A673 (cell line): ENCODE data around the gene ZNRF2. TPM values are rescaled to one million over a fixed set of nuclear protein-coding genes. Genes with fewer than 3 reads are reported as not detected.

ENCODE experiments used
- Bru-seq: library from RNA; stranded (reverse); fragments of 400-500 nt; gene quantifications from one replicate; lab custom pipeline; 2021; lab: Mats Ljungman, UMichigan
- BruChase-seq, 2 experiments: library from RNA; stranded (reverse); fragments of 400-500 nt; gene quantifications; one replicate each; lab custom pipeline; 2021; lab: Mats Ljungman, UMichigan
- BruUV-seq: library from RNA; stranded (reverse); fragments of 400-500 nt; replicated peaks from 2 replicates; lab custom pipeline; 2021; lab: Mats Ljungman, UMichigan
- CTCF ChIA-PET: fragments of 300-600 bp; sonication (Branson Sonifier 250); formaldehyde crosslinking; loops from one replicate; lab custom pipeline; 2022; ENCODE audit warnings: antibody characterized with exemption; lab: Charles Lee
- POLR2A ChIA-PET: fragments of 300-600 bp; sonication (Branson Sonifier 250); formaldehyde crosslinking; loops from one replicate; lab custom pipeline; 2022; ENCODE audit warnings: antibody characterized with exemption; ENCODE audit not compliant: low non-redundant PET; lab: Charles Lee
- DNase-seq: peaks from one replicate; pipeline ENCODE4 v3.0.0-alpha.2; 2015; ENCODE audit warnings: low spot score
- H3K27ac ChIP-seq: fragments of 200-600 bp; sonication (generic); 2 replicates; pipeline ENCODE4 v1.5.1; 2016; ENCODE audit warnings: mixed run types, low read depth, mild to moderate bottlenecking, mixed read lengths, antibody characterized with exemption, low read length; ENCODE audit not compliant: poor library complexity, severe bottlenecking
- H3K27me3 ChIP-seq: fragments of 200-600 bp; sonication (generic); replicated peaks from 2 replicates; pipeline ENCODE4 v1.6.1; 2017; ENCODE audit warnings: mixed run types, low read depth, mild to moderate bottlenecking, mixed read lengths, antibody characterized with exemption, low read length; ENCODE audit not compliant: insufficient read depth, poor library complexity
- H3K36me3 ChIP-seq: fragments of 200-600 bp; sonication (generic); 2 replicates; pipeline ENCODE4 v1.6.1; 2016; ENCODE audit warnings: mixed run types, mild to moderate bottlenecking, mixed read lengths, antibody characterized with exemption, low read length; ENCODE audit not compliant: insufficient read depth, poor library complexity, severe bottlenecking
- H3K4me1 ChIP-seq: fragments of 200-600 bp; sonication (generic); 2 replicates; pipeline ENCODE4 v1.6.1; 2017; ENCODE audit warnings: mixed run types, mild to moderate bottlenecking, mixed read lengths, antibody characterized with exemption, low read length; ENCODE audit not compliant: insufficient read depth, poor library complexity, severe bottlenecking
- H3K4me3 ChIP-seq: fragments of 200-600 bp; sonication (generic); 2 replicates; pipeline ENCODE4 v1.5.1; 2016; ENCODE audit warnings: low read depth, mixed run types, mild to moderate bottlenecking, mixed read lengths, low read length; ENCODE audit not compliant: poor library complexity, severe bottlenecking
- H3K9me3 ChIP-seq: fragments of 200-600 bp; sonication (generic); 2 replicates; pipeline ENCODE4 v1.6.1; 2016; ENCODE audit warnings: mixed run types, low read depth, mild to moderate bottlenecking, mixed read lengths, antibody characterized with exemption, low read length; ENCODE audit not compliant: poor library complexity, severe bottlenecking
- CTCF ChIP-seq: fragments of 300-800, 200-600 bp; sonication (generic); conservative IDR thresholded peaks from 2 replicates; pipeline ENCODE4 v1.5.1; 2017; ENCODE audit warnings: low read depth, mild to moderate bottlenecking, antibody characterized with exemption, low read length, moderate library complexity, mixed read lengths
- EZH2 ChIP-seq: fragments of 200-600 bp; sonication (generic); IDR thresholded peaks from 2 replicates; pipeline ENCODE4 v1.6.1; 2017; ENCODE audit warnings: borderline replicate concordance, low read depth, mild to moderate bottlenecking, mixed read lengths, antibody characterized with exemption, low read length; ENCODE audit not compliant: poor library complexity, severe bottlenecking
- intact Hi-C: fragments of 100-400 bp; cut with micrococcal nuclease; formaldehyde crosslinking; loops from one replicate; pipeline ENCODE4 v1.10.0; 2022; ENCODE audit not compliant: unreplicated experiment
- long read RNA-seq: library from polyadenylated mRNA; stranded (forward); transcript quantifications from one replicate; pipeline ENCODE4 v2.0.0, GENCODE V29; 2022
- total RNA-seq: library from RNA; stranded (reverse); gene quantifications from 2 replicates; pipeline ENCODE4 v1.2.3, GENCODE V29; 2021

Gene ZNRF2
- total RNA-seq (7.9 and 8.1 TPM in 2 replicates), Bru-seq, nascent RNA (percentile 79 among the genes with signal in this experiment), BruChase-seq, experiment 1, labeled RNA remaining after a 2-hour chase (percentile 70 among the genes with signal in this experiment), BruChase-seq, experiment 2, labeled RNA remaining after a 6-hour chase (percentile 55 among the genes with signal in this experiment)
- long read RNA-seq, transcript ZNRF2-201 (5 exons, 3,460 nt) = major isoform, 27 of 30 reads
- long read RNA-seq, partial matches to known transcripts = 0 of 30 reads
- long read RNA-seq, other reads (novel, unspliced or antisense) = 3 of 30 reads

- CTCF ChIA-PET = no interaction called here
- DNase-seq = peak; percentile 98
- no peaks in the 10 kb centered on the region for H3K36me3 ChIP-seq
- intact Hi-C loops = loop anchor here (5.0 kb wide), 1 partner anchor 63 kb away; no protein-coding TSS in a partner anchor
- H3K27me3 ChIP-seq = no peaks in the 10 kb centered on the region
- no peaks in the 10 kb centered on the region for H3K9me3 ChIP-seq
- BruUV-seq = no TSS peak
- POLR2A ChIA-PET = no interaction called here
- TF ChIP-seq EZH2 = no peak
- peak; percentile 52 for TF ChIP-seq CTCF
- H3K4me3 ChIP-seq = peak within 1 kb of the TSS; percentile 90
- H3K27ac ChIP-seq = peak within 1 kb of the TSS; percentile 86
- no peaks in the 10 kb centered on the region for H3K4me1 ChIP-seq
Observed at GRCh38 chr7:30284298-30285066, at the start of gene ZNRF2. Gene ZNRF2, plus strand, starts transcription at chr7:30284597. Its CDS starts 761 bp downstream, at chr7:30285358.

- ChIA-PET POLR2A (no interaction called here), CTCF (no interaction called here)
- no peaks in the 10 kb centered on the region for H3K9me3 ChIP-seq
- no peak for TF ChIP-seq EZH2
- TF ChIP-seq CTCF = no peak
- intact Hi-C loops = no loop called here
- no peak for DNase-seq
- no peak overlapping the region for H3K27ac ChIP-seq
- no peaks in the 10 kb centered on the region for H3K36me3 ChIP-seq
- BruUV-seq = no TSS peak
- H3K4me3 ChIP-seq = no peak overlapping the region
- no peaks in the 10 kb centered on the region for H3K27me3 ChIP-seq
- H3K4me1 ChIP-seq = no peaks in the 10 kb centered on the region
Observed at GRCh38 chr7:30237271-30237695, 47.1 kb upstream of the ZNRF2 start.

GRCh38 chr7:30238721-30239441, 45.5 kb upstream of the ZNRF2 start:
- H3K27ac ChIP-seq = no peak overlapping the region
- no peaks in the 10 kb centered on the region for H3K36me3 ChIP-seq
- DNase-seq = peak; percentile 65
- H3K4me1 ChIP-seq = no peaks in the 10 kb centered on the region
- H3K4me3 ChIP-seq = no peak overlapping the region
- intact Hi-C loops = no loop called here
- BruUV-seq = no TSS peak
- H3K27me3 ChIP-seq = no peaks in the 10 kb centered on the region
- TF ChIP-seq EZH2 (no peak), CTCF (no peak)
- ChIA-PET POLR2A (no interaction called here), CTCF (no interaction called here)
- H3K9me3 ChIP-seq = no peaks in the 10 kb centered on the region
